ENCODE results near the gene CHRNA5. TPM values are rescaled to one million over a fixed set of nuclear protein-coding genes. Genes with fewer than 3 reads are reported as not detected.

Gene CHRNA5
- total RNA-seq, 5 donors from 2014 or later (not counting 1 experiment from before 2014, with no cell fraction given), result 0.37 to 1.1 (median 0.57) TPM

Other genes with a start within 250 kb of the CHRNA5 start
- gene CRABP1, start 225.2 kb upstream of the CHRNA5 start, total RNA-seq, result under 1 TPM in 2 of 5 donors, not detected in 3; 0.47 to 0.99 TPM
- 10 to 100 TPM; 58.7 to 71.5 (median 65.1) TPM for gene IREB2, start 127.3 kb upstream of the CHRNA5 start, total RNA-seq
- gene HYKK, start 57.9 kb upstream of the CHRNA5 start, total RNA-seq, result 1 to 10 TPM; 1.7 to 4.6 (median 4.0) TPM
- 10 to 100 TPM; 54.5 to 87.0 (median 80.7) TPM for gene PSMA4, start 25.1 kb upstream of the CHRNA5 start, total RNA-seq
- gene CHRNA3, start 55.5 kb downstream of the CHRNA5 start, total RNA-seq, result not detected
- gene CHRNB4, start 75.7 kb downstream of the CHRNA5 start, total RNA-seq, result not detected
- gene ADAMTS7, start 245.9 kb downstream of the CHRNA5 start, total RNA-seq, result 1 to 10 TPM in 2 of 5 donors, under 1 TPM in 1, not detected in 2; 0.79 to 2.3 (median 1.0) TPM